WTC11 (cell line): ENCODE data around the gene SHISAL1. TPM values are rescaled to one million over a fixed set of nuclear protein-coding genes. Genes with fewer than 3 reads are reported as not detected.

ENCODE experiments used
- ATAC-seq: fragments of 200-7000 bp; cut with Tn5 transposase; 2 replicates; pipeline ENCODE4 v1.10.0; 2021; ENCODE audit warnings: mild to moderate bottlenecking, moderate library complexity
- CTCF ChIA-PET: fragments of 300-600 bp; sonication (Branson Sonifier 250); formaldehyde crosslinking; loops from one replicate; lab custom pipeline; 2021; ENCODE audit warnings: antibody characterized with exemption; lab: Charles Lee
- POLR2A ChIA-PET: fragments of 350-600 bp; sonication (Branson Sonifier 250); formaldehyde crosslinking; loops from one replicate; lab custom pipeline; 2021; ENCODE audit warnings: antibody characterized with exemption; lab: Charles Lee
- DNase-seq: peaks from one replicate; pipeline ENCODE4 v3.0.0; 2021; ENCODE audit warnings: low spot score
- H3K27ac Mint-ChIP-seq: 2 replicates; pipeline ENCODE4 v1.8.0; 2021; ENCODE audit warnings: mixed read lengths
- H3K27me3 Mint-ChIP-seq: 2 replicates; pipeline ENCODE4 v1.8.0; 2021; ENCODE audit warnings: low read depth, mild to moderate bottlenecking, moderate library complexity, mixed read lengths
- H3K36me3 Mint-ChIP-seq: 2 replicates; pipeline ENCODE4 v1.8.0; 2021; ENCODE audit warnings: mixed read lengths
- H3K4me1 Mint-ChIP-seq: 2 replicates; pipeline ENCODE4 v1.8.0; 2022; ENCODE audit warnings: mixed read lengths
- H3K4me3 Mint-ChIP-seq: 2 replicates; pipeline ENCODE4 v1.8.0; 2021; ENCODE audit warnings: mild to moderate bottlenecking, moderate library complexity, mixed read lengths
- H3K9me3 Mint-ChIP-seq: 2 replicates; pipeline ENCODE4 v1.8.0; 2021; ENCODE audit warnings: mixed read lengths
- CBFB ChIP-seq: sonication (generic); formaldehyde crosslinking; IDR thresholded peaks from 2 replicates; pipeline ENCODE4 v1.8.1; 2022; ENCODE audit warnings: mild to moderate bottlenecking, low read depth, missing genetic modification reagents
- EMX1 ChIP-seq: fragments of 250-450 bp; sonication (Bioruptor Pico); IDR thresholded peaks from 2 replicates; pipeline ENCODE4 v1.8.0; 2021; ENCODE audit warnings: mild to moderate bottlenecking
- FOXJ3 ChIP-seq: sonication (generic); formaldehyde crosslinking; IDR thresholded peaks from 2 replicates; pipeline ENCODE4 v1.9.0; 2021; ENCODE audit warnings: missing genetic modification reagents, mild to moderate bottlenecking, borderline replicate concordance
- FOXK1 ChIP-seq: sonication (generic); formaldehyde crosslinking; IDR thresholded peaks from 2 replicates; pipeline ENCODE4 v1.8.0; 2022; ENCODE audit warnings: mild to moderate bottlenecking, moderate library complexity, missing genetic modification reagents
- GABPB1 ChIP-seq: sonication (generic); formaldehyde crosslinking; IDR thresholded peaks from 2 replicates; pipeline ENCODE4 v1.8.1; 2023; ENCODE audit warnings: mild to moderate bottlenecking, missing genetic modification reagents
- IRF2 ChIP-seq: sonication (generic); formaldehyde crosslinking; IDR thresholded peaks from 2 replicates; pipeline ENCODE4 v1.8.0; 2022; ENCODE audit warnings: low read depth, missing genetic modification reagents, borderline replicate concordance
- JUN ChIP-seq: sonication (generic); formaldehyde crosslinking; IDR thresholded peaks from 2 replicates; pipeline ENCODE4 v1.8.0; 2023; ENCODE audit warnings: mild to moderate bottlenecking, missing genetic modification reagents
- MXD4 ChIP-seq: fragments of 250-450 bp; sonication (Bioruptor Pico); IDR thresholded peaks from 2 replicates; pipeline ENCODE4 v1.8.0; 2021; ENCODE audit warnings: mild to moderate bottlenecking, moderate library complexity, borderline replicate concordance
- NFE2L1 ChIP-seq: sonication (generic); formaldehyde crosslinking; IDR thresholded peaks from 2 replicates; pipeline ENCODE4 v1.8.1; 2023; ENCODE audit warnings: missing genetic modification reagents
- NR2C2 ChIP-seq: sonication (generic); formaldehyde crosslinking; IDR thresholded peaks from 2 replicates; pipeline ENCODE4 v1.8.0; 2022; ENCODE audit warnings: mild to moderate bottlenecking, missing genetic modification reagents
- RORB ChIP-seq: fragments of 250-450 bp; sonication (Bioruptor Pico); IDR thresholded peaks from 2 replicates; pipeline ENCODE4 v1.9.0; 2021; ENCODE audit warnings: mild to moderate bottlenecking
- TP53 ChIP-seq: sonication (generic); formaldehyde crosslinking; IDR thresholded peaks from 2 replicates; pipeline ENCODE4 v1.8.1; 2023; ENCODE audit warnings: mild to moderate bottlenecking, missing genetic modification reagents
- ZBTB21 ChIP-seq: sonication (generic); formaldehyde crosslinking; IDR thresholded peaks from 2 replicates; pipeline ENCODE4 v1.8.1; 2023; ENCODE audit warnings: mild to moderate bottlenecking, missing genetic modification reagents, borderline replicate concordance
- ZNF121 ChIP-seq: sonication (generic); formaldehyde crosslinking; IDR thresholded peaks from 2 replicates; pipeline ENCODE4 v1.8.0; 2023; ENCODE audit warnings: missing genetic modification reagents
- ZNF219 ChIP-seq: sonication (generic); formaldehyde crosslinking; IDR thresholded peaks from 2 replicates; pipeline ENCODE4 v1.8.0; 2023; ENCODE audit warnings: missing genetic modification reagents, mild to moderate bottlenecking, borderline replicate concordance
- total RNA-seq: library from RNA; stranded (reverse); gene quantifications from 3 replicates; pipeline ENCODE4 v1.2.3, GENCODE V29; 2021
- TF ChIP-seq, protein P1 (sequence below): sonication (generic); formaldehyde crosslinking; IDR thresholded peaks from 2 replicates; pipeline ENCODE4 v1.8.1; 2022; ENCODE audit warnings: mild to moderate bottlenecking, missing genetic modification reagents, moderate library complexity, borderline replicate concordance
- TF ChIP-seq, protein P2 (sequence below): sonication (generic); formaldehyde crosslinking; IDR thresholded peaks from 2 replicates; pipeline ENCODE4 v1.8.0; 2023; ENCODE audit warnings: missing genetic modification reagents, mild to moderate bottlenecking, borderline replicate concordance
- TF ChIP-seq, protein P3 (sequence below): fragments of 250-450 bp; sonication (Bioruptor Pico); IDR thresholded peaks from 2 replicates; pipeline ENCODE4 v1.9.0; 2021; ENCODE audit warnings: mild to moderate bottlenecking, borderline replicate concordance
- TF ChIP-seq, protein P4 (sequence below): sonication (generic); formaldehyde crosslinking; conservative IDR thresholded peaks from 2 replicates; pipeline ENCODE4 v1.8.1; 2022; ENCODE audit warnings: mild to moderate bottlenecking, missing genetic modification reagents
- TF ChIP-seq, protein P5 (sequence below): sonication (generic); formaldehyde crosslinking; IDR thresholded peaks from 2 replicates; pipeline ENCODE4 v1.8.1; 2023; ENCODE audit warnings: mild to moderate bottlenecking, missing genetic modification reagents
- TF ChIP-seq, protein P6 (sequence below): fragments of 250-450 bp; sonication (Bioruptor Pico); IDR thresholded peaks from 2 replicates; pipeline ENCODE4 v2.1.2; 2022; ENCODE audit warnings: mild to moderate bottlenecking, moderate library complexity

Gene SHISAL1
- total RNA-seq, 1 experiment from 2014 or later = 2.7 TPM

DNA sequence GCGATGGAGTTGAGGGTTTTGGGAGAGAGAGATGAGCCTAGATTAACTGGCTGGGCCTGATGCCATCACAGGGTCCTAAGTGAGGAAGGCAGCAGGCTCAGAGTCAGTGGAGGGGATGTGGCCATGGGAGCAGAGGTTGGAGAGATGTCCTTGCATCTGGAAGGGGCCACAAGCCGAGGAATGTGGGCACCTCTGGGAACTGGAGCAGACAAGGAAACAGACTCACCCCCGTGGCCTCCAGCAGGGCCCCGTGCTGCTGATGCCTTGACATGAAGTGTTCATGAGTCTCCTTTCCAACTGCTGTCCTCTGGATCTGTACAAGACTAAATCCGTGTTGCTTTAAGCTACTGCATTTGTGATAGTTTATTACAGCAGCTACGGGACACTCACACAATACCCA lies 49.2 kb downstream of the SHISAL1 start (continued):
- TF ChIP-seq FOXK1 (no peak), JUN (CRISPR knock-in tag) (no peak), RORB (CRISPR knock-in tag) (no peak)
- TF ChIP-seq, all 79 proteins: peak for 0

DNA sequence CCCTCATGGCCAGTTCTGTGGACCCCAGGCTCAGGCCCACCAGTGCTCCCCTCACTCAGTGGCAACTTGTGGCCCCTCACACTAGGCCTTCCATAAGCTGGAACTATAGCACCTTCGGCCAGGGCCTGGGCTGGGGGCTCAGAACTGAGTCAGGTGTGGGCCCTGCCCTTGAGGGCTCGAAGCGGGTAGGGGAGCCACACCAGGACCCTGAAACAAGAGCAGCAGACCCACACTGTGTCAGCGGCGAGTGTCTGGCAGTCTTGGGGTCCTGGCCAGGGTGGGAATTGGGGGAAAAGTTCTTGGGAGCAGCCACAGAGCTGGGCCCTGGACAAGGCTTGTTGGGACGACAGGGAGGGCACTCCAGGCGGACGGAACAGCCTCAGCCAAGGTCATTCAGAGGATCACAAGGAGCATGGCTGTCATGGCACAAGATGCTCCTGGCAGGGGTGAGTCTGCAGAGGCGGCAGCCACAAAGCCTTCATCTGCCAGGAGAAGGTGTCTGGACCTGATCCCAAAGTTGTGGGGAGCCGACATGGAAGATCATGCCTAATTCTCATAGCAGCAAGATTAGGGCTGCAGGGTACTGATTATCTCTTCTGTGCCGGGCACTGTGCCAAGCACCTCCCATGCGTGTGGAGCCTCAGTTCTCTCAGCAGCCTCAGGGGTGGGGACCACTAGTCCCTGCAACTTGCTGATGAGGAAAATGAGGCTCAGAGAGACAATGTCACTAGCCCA lies 50.7 kb downstream of the SHISAL1 start:
- Mint-ChIP-seq H3K36me3 (peaks cover 6% of the 10 kb centered on the region; the same call in 1 of the 2 replicates), H3K9me3 (peaks cover 23% of the 10 kb centered on the region), H3K4me1 (peaks cover 22% of the 10 kb centered on the region), H3K27me3 (no peaks in the 10 kb centered on the region), H3K27ac (0 out of 2 replicates have a peak overlapping the region, but pooled peaks have one; percentile 13), H3K4me3 (no peak overlapping the region)
- POLR2A ChIA-PET = interaction anchor here (0.6 kb wide), 1 partner anchor 45 kb away, joined by 3 read pairs; no protein-coding TSS in a partner anchor
- ATAC-seq (no peak), DNase-seq (peak; percentile 7)
- TF ChIP-seq, protein P1, sequence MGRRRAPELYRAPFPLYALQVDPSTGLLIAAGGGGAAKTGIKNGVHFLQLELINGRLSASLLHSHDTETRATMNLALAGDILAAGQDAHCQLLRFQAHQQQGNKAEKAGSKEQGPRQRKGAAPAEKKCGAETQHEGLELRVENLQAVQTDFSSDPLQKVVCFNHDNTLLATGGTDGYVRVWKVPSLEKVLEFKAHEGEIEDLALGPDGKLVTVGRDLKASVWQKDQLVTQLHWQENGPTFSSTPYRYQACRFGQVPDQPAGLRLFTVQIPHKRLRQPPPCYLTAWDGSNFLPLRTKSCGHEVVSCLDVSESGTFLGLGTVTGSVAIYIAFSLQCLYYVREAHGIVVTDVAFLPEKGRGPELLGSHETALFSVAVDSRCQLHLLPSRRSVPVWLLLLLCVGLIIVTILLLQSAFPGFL (CRISPR knock-in tag) = no peak
- TF ChIP-seq IRF2 (CRISPR knock-in tag) (no peak), ZNF121 (CRISPR knock-in tag) (no peak), FOXJ3 (CRISPR knock-in tag) (no peak), NFE2L1 (CRISPR knock-in tag) (no peak), ZBTB21 (CRISPR knock-in tag) (no peak), ZNF219 (CRISPR knock-in tag) (no peak), GABPB1 (CRISPR knock-in tag) (no peak), EMX1 (CRISPR knock-in tag) (no peak), CBFB (CRISPR knock-in tag) (no peak), JUN (CRISPR knock-in tag) (no peak), TP53 (no peak), NR2C2 (CRISPR knock-in tag) (no peak), MXD4 (CRISPR knock-in tag) (no peak)
- TF ChIP-seq, protein P2, sequence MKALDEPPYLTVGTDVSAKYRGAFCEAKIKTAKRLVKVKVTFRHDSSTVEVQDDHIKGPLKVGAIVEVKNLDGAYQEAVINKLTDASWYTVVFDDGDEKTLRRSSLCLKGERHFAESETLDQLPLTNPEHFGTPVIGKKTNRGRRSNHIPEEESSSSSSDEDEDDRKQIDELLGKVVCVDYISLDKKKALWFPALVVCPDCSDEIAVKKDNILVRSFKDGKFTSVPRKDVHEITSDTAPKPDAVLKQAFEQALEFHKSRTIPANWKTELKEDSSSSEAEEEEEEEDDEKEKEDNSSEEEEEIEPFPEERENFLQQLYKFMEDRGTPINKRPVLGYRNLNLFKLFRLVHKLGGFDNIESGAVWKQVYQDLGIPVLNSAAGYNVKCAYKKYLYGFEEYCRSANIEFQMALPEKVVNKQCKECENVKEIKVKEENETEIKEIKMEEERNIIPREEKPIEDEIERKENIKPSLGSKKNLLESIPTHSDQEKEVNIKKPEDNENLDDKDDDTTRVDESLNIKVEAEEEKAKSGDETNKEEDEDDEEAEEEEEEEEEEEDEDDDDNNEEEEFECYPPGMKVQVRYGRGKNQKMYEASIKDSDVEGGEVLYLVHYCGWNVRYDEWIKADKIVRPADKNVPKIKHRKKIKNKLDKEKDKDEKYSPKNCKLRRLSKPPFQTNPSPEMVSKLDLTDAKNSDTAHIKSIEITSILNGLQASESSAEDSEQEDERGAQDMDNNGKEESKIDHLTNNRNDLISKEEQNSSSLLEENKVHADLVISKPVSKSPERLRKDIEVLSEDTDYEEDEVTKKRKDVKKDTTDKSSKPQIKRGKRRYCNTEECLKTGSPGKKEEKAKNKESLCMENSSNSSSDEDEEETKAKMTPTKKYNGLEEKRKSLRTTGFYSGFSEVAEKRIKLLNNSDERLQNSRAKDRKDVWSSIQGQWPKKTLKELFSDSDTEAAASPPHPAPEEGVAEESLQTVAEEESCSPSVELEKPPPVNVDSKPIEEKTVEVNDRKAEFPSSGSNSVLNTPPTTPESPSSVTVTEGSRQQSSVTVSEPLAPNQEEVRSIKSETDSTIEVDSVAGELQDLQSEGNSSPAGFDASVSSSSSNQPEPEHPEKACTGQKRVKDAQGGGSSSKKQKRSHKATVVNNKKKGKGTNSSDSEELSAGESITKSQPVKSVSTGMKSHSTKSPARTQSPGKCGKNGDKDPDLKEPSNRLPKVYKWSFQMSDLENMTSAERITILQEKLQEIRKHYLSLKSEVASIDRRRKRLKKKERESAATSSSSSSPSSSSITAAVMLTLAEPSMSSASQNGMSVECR (CRISPR knock-in tag) = no peak
- TF ChIP-seq, protein P3, sequence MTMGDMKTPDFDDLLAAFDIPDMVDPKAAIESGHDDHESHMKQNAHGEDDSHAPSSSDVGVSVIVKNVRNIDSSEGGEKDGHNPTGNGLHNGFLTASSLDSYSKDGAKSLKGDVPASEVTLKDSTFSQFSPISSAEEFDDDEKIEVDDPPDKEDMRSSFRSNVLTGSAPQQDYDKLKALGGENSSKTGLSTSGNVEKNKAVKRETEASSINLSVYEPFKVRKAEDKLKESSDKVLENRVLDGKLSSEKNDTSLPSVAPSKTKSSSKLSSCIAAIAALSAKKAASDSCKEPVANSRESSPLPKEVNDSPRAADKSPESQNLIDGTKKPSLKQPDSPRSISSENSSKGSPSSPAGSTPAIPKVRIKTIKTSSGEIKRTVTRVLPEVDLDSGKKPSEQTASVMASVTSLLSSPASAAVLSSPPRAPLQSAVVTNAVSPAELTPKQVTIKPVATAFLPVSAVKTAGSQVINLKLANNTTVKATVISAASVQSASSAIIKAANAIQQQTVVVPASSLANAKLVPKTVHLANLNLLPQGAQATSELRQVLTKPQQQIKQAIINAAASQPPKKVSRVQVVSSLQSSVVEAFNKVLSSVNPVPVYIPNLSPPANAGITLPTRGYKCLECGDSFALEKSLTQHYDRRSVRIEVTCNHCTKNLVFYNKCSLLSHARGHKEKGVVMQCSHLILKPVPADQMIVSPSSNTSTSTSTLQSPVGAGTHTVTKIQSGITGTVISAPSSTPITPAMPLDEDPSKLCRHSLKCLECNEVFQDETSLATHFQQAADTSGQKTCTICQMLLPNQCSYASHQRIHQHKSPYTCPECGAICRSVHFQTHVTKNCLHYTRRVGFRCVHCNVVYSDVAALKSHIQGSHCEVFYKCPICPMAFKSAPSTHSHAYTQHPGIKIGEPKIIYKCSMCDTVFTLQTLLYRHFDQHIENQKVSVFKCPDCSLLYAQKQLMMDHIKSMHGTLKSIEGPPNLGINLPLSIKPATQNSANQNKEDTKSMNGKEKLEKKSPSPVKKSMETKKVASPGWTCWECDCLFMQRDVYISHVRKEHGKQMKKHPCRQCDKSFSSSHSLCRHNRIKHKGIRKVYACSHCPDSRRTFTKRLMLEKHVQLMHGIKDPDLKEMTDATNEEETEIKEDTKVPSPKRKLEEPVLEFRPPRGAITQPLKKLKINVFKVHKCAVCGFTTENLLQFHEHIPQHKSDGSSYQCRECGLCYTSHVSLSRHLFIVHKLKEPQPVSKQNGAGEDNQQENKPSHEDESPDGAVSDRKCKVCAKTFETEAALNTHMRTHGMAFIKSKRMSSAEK = no peak
- TF ChIP-seq, protein P4, sequence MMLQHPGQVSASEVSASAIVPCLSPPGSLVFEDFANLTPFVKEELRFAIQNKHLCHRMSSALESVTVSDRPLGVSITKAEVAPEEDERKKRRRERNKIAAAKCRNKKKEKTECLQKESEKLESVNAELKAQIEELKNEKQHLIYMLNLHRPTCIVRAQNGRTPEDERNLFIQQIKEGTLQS (CRISPR knock-in tag) = no peak
- TF ChIP-seq, protein P5, sequence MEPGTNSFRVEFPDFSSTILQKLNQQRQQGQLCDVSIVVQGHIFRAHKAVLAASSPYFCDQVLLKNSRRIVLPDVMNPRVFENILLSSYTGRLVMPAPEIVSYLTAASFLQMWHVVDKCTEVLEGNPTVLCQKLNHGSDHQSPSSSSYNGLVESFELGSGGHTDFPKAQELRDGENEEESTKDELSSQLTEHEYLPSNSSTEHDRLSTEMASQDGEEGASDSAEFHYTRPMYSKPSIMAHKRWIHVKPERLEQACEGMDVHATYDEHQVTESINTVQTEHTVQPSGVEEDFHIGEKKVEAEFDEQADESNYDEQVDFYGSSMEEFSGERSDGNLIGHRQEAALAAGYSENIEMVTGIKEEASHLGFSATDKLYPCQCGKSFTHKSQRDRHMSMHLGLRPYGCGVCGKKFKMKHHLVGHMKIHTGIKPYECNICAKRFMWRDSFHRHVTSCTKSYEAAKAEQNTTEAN (CRISPR knock-in tag) = no peak
- TF ChIP-seq, protein P6, sequence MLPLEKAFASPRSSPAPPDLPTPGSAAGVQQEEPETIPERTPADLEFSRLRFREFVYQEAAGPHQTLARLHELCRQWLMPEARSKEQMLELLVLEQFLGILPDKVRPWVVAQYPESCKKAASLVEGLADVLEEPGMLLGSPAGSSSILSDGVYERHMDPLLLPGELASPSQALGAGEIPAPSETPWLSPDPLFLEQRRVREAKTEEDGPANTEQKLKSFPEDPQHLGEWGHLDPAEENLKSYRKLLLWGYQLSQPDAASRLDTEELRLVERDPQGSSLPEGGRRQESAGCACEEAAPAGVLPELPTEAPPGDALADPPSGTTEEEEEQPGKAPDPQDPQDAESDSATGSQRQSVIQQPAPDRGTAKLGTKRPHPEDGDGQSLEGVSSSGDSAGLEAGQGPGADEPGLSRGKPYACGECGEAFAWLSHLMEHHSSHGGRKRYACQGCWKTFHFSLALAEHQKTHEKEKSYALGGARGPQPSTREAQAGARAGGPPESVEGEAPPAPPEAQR (CRISPR knock-in tag) = no peak
- CTCF ChIA-PET = no interaction called here
